HG03103 (cell line): ENCODE results near the gene SPEM3.

Experiments used
- ATAC-seq: cut with Tn5 transposase; IDR thresholded peaks from one replicate; pipeline ENCODE4 v1.9.1; 2021; ENCODE audit warnings: low read depth; ENCODE audit not compliant: unreplicated experiment

The SPEM3 gene

GRCh38 chr17:7403727-7403976 lies 25.0 kb upstream of the SPEM3 start:
- ATAC-seq: no peak

GRCh38 chr17:7403977-7404736 lies 24.5 kb upstream of the SPEM3 start, which contains the start of gene TMEM256:
TSS of gene TMEM256 (minus strand) at chr17:7404097. CDS start at chr17:7404084, 13 bp downstream.
- ATAC-seq: peak; percentile 82

GRCh38 chr17:7404737-7405349 lies 23.8 kb upstream of the SPEM3 start:
- ATAC-seq: no peak

GRCh38 chr17:7405350-7406234 lies 23.1 kb upstream of the SPEM3 start:
- ATAC-seq: no peak

GRCh38 chr17:7406235-7406825 lies 22.3 kb upstream of the SPEM3 start:
- ATAC-seq: no peak

- no peak for ATAC-seq
These were observed 21.6 kb upstream of the SPEM3 start for GRCh38 chr17:7407082-7407481.

GRCh38 chr17:7407485-7408251 lies 21.0 kb upstream of the SPEM3 start, which contains the start of gene NLGN2:
TSS of gene NLGN2 (plus strand) at chr17:7407845. CDS start at chr17:7408256, 411 bp downstream.
- ATAC-seq: no peak

GRCh38 chr17:7408252-7408727 lies 20.4 kb upstream of the SPEM3 start:
- ATAC-seq: no peak

GRCh38 chr17:7408863-7409262 lies 19.8 kb upstream of the SPEM3 start:
- no peak for ATAC-seq

GRCh38 chr17:7409716-7410115 lies 18.9 kb upstream of the SPEM3 start:
- no peak for ATAC-seq

GRCh38 chr17:7410634-7411426 lies 17.8 kb upstream of the SPEM3 start:
- no peak for ATAC-seq

GRCh38 chr17:7411427-7411750 lies 17.3 kb upstream of the SPEM3 start:
- no peak for ATAC-seq

GRCh38 chr17:7413346-7413985 lies 15.2 kb upstream of the SPEM3 start:
- ATAC-seq: no peak

GRCh38 chr17:7414837-7415236 lies 13.8 kb upstream of the SPEM3 start:
- ATAC-seq: no peak

GRCh38 chr17:7415784-7416183 lies 12.9 kb upstream of the SPEM3 start:
- no peak for ATAC-seq

GRCh38 chr17:7416323-7416722 lies 12.3 kb upstream of the SPEM3 start:
- ATAC-seq: no peak

GRCh38 chr17:7417056-7417655 lies 11.5 kb upstream of the SPEM3 start:
- no peak for ATAC-seq

- ATAC-seq: no peak
These were observed 10.0 kb upstream of the SPEM3 start for GRCh38 chr17:7418472-7419152.
